ENCODE results near the gene SUV39H2. TPM values are rescaled to one million over a fixed set of nuclear protein-coding genes. Genes with fewer than 3 reads are reported as not detected.
A peak's percentile ranks its signal among the peaks of the same experiment; 100 is the strongest.

The SUV39H2 gene
- total and polyA plus RNA-seq, 8 donors = 1.1 to 5.9 (median 3.1) TPM

DNA sequence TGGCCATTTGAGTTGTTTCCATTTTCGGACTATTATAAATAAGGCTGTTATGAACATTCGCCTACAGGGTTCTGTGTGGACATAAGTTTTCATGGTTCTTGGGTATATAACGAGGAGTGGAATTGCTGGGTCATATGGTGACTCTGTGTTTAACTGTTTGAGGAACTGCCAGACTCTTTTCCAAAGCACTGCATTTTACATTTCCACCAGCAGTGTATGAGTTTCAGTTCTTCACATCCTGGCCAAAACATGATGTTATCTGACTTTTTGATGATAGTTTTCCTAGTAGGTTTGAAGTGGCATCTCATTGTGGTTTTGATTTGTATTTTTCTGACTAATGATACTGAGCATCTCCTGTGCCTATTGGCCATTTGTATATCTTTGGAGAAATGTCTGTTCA lies 5.4 kb downstream of the SUV39H2 start:
- TF ChIP-seq, protein P1, sequence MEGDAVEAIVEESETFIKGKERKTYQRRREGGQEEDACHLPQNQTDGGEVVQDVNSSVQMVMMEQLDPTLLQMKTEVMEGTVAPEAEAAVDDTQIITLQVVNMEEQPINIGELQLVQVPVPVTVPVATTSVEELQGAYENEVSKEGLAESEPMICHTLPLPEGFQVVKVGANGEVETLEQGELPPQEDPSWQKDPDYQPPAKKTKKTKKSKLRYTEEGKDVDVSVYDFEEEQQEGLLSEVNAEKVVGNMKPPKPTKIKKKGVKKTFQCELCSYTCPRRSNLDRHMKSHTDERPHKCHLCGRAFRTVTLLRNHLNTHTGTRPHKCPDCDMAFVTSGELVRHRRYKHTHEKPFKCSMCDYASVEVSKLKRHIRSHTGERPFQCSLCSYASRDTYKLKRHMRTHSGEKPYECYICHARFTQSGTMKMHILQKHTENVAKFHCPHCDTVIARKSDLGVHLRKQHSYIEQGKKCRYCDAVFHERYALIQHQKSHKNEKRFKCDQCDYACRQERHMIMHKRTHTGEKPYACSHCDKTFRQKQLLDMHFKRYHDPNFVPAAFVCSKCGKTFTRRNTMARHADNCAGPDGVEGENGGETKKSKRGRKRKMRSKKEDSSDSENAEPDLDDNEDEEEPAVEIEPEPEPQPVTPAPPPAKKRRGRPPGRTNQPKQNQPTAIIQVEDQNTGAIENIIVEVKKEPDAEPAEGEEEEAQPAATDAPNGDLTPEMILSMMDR (IDR thresholded peaks at IDR 0.05) = no peak
- no peak overlapping the region for H3K4me3 ChIP-seq
- intact Hi-C loops (cut with DNase I) = no loop called here
- H3K36me3 ChIP-seq = no peaks in the 10 kb centered on the region
- DNase-seq (no peak), FAIRE-seq (no peak), ATAC-seq (no peak)
- 93 to 97% methylated on average over 3 of the region's 3 CpGs for WGBS, 2 donors
- no peaks in the 10 kb centered on the region for H3K9me3 ChIP-seq
- peaks cover 0 to 10% (median 0%) of the 10 kb centered on the region in 3 donors for H3K4me1 ChIP-seq
- no peaks in the 10 kb centered on the region for H3K27me3 ChIP-seq
- no peak overlapping the region for H3K27ac ChIP-seq

DNA sequence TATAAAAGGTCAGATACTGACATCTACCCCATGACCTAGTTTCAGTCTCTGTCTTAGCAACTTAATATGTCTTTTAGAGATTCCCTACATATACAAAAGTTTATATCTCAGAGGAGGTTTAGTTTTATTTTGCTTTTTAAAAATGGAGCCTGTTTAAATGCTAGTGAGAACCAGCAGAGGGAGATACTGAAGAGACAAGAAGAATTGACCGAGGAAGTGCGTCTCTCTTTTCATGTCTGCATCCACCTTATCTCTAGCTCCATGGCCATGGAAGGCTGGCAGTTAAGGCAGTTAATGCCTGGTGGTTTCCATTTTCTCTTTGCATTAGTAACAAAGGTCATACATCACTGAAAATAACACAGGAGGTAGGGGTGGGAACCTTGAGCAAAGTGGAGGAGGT lies 10.7 kb downstream of the SUV39H2 start:
- Histone ChIP-seq H3K9me3 (no peaks in the 10 kb centered on the region), H3K27me3 (no peaks in the 10 kb centered on the region), H3K27ac (no peak overlapping the region), H3K4me1 (no peaks in the 10 kb centered on the region), H3K4me3 (no peak overlapping the region), H3K36me3 (no peaks in the 10 kb centered on the region)
- no peak for FAIRE-seq
- TF ChIP-seq, protein P1 (IDR thresholded peaks at IDR 0.05) = no peak
- ATAC-seq = no peak
- 89 to 90% methylated on average over 2 of the region's 2 CpGs for WGBS, 2 donors
- intact Hi-C loops (cut with DNase I) = no loop called here
- no peak for DNase-seq

DNA sequence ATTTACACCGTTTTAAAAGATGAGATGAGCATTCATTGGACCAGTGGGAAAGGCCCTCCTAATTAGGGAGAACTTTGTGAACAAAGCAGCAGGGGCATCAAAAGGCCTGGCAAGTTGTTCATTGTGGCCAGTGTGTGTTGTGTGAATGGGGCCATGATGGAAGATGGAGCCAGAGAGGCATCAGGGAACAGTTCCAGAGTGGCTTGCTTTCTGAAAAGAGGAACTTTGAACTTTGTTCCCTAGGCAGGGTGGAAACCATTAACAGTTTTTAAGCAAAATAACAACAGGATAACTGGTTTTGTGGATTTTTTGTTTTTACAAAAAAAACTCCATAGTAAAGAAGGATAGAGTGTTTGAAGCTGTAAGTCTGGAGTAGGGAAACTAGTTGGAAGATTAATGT lies 12.5 kb downstream of the SUV39H2 start:
- H3K27ac ChIP-seq = no peak overlapping the region
- 95 to 96% methylated on average over 1 of the region's 1 CpG for WGBS, 2 donors
- H3K27me3 ChIP-seq = no peaks in the 10 kb centered on the region
- no peaks in the 10 kb centered on the region for H3K9me3 ChIP-seq
- no peaks in the 10 kb centered on the region for H3K36me3 ChIP-seq
- FAIRE-seq (no peak), ATAC-seq (no peak), DNase-seq (no peak)
- TF ChIP-seq, protein P1 (IDR thresholded peaks at IDR 0.05) = no peak
- H3K4me1 ChIP-seq = no peaks in the 10 kb centered on the region
- intact Hi-C loops (cut with DNase I) = no loop called here
- H3K4me3 ChIP-seq = no peak overlapping the region

DNA sequence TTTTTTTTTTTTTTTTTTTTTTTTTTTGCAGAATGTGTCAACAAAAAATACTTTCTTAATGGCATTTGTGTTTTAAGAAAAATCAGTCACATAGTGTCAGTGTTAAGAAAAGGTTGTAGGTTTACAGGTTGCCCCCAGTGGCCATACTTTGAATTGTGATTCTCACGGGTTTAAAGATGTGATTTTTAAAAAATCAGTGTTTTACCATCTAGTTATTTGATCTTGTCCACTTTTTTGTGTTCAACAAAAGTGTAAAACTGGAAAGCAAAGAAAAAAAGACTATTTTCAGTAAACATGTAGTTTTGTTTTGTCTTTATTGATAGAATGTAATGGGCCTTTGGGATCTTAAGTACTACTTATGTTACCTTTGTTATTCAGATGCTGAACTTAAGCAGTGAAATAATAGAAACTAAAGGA lies 25.7 kb downstream of the SUV39H2 start:
- no peak overlapping the region for H3K4me3 ChIP-seq
- TF ChIP-seq, protein P1 (IDR thresholded peaks at IDR 0.05) = peak in 3 of 4 donors; percentile 27 to 53 (median 48)
- no peaks in the 10 kb centered on the region for H3K36me3 ChIP-seq
- H3K27ac ChIP-seq = no peak overlapping the region
- intact Hi-C loops (cut with DNase I) = no loop called here
- peak in 3 of 4 donors; percentile 56 to 83 (median 68) for ATAC-seq
- no peaks in the 10 kb centered on the region for H3K27me3 ChIP-seq
- 29 to 31% methylated on average over 1 of the region's 1 CpG for WGBS, 2 donors
- H3K4me1 ChIP-seq = no peaks in the 10 kb centered on the region
- peak; percentile 79 for FAIRE-seq
- no peaks in the 10 kb centered on the region for H3K9me3 ChIP-seq
- no peak for DNase-seq

- Histone ChIP-seq H3K36me3 (no peaks in the 10 kb centered on the region), H3K27me3 (no peaks in the 10 kb centered on the region), H3K4me1 (no peaks in the 10 kb centered on the region), H3K4me3 (no peak overlapping the region), H3K27ac (no peak overlapping the region), H3K9me3 (no peaks in the 10 kb centered on the region)
- intact Hi-C loops (cut with DNase I) = no loop called here
- FAIRE-seq (no peak), ATAC-seq (no peak), DNase-seq (no peak)
- WGBS, 2 donors = 97 to 99% methylated on average over 2 of the region's 2 CpGs
- TF ChIP-seq, protein P1 (IDR thresholded peaks at IDR 0.05) = no peak
Measured at GRCh38 chr10:14904864-14905263, 26.2 kb downstream of the SUV39H2 start.
